IPS DF 6.9 (cell line): ENCODE results near the gene SEL1L2.

Experiments used
- DNase-seq: peaks from one replicate; pipeline ENCODE4 v3.0.0-alpha.2; 2013; ENCODE audit warnings: low read depth, low spot score
- H3K27ac ChIP-seq: one replicate; pipeline ENCODE4 v1.5.1; 2013; ENCODE audit warnings: low read length, control low read depth
- H3K27me3 ChIP-seq: 2 replicates; pipeline ENCODE4 v1.6.1; 2013; ENCODE audit warnings: mild to moderate bottlenecking, low read length; ENCODE audit not compliant: control insufficient read depth, insufficient read depth
- H3K36me3 ChIP-seq: 2 replicates; pipeline ENCODE4 v1.6.1; 2013; ENCODE audit warnings: low read length; ENCODE audit not compliant: control insufficient read depth, insufficient read depth
- H3K4me1 ChIP-seq: 2 replicates; pipeline ENCODE4 v1.6.1; 2013; ENCODE audit warnings: low read length; ENCODE audit not compliant: control insufficient read depth, insufficient read depth
- H3K4me3 ChIP-seq: 2 replicates; pipeline ENCODE4 v1.5.1; 2013; ENCODE audit warnings: mild to moderate bottlenecking, low read length
- H3K9me3 ChIP-seq: 2 replicates; pipeline ENCODE4 v1.6.1; 2013; ENCODE audit warnings: low read length, inconsistent platforms; ENCODE audit not compliant: control insufficient read depth, insufficient read depth
- WGBS: extraction: QIAGEN DNeasy Blood & Tissue Kit; methylation state at CpG from one replicate; pipeline ENCODE4 v1.1.7; 2013; ENCODE audit warnings: mixed read lengths, missing lambda C conversion rate; ENCODE audit not compliant: insufficient read length, insufficient coverage; 5-methylcytosine and 5-hydroxymethylcytosine counted together

Gene SEL1L2

GRCh38 chr20:13990465-13990864, at the start of gene SEL1L2:
SEL1L2 (minus strand) TSS chr20:13990614; CDS start chr20:13990534, 80 bp downstream.
- Histone ChIP-seq H3K9me3 (no peaks in the 10 kb centered on the region), H3K36me3 (no peaks in the 10 kb centered on the region), H3K27ac (no peak within 1 kb of the TSS), H3K4me3 (no peak within 1 kb of the TSS), H3K27me3 (no peaks in the 10 kb centered on the region), H3K4me1 (no peaks in the 10 kb centered on the region)
- no CpG with 5 or more reads among the region's 5 CpGs for WGBS
- DNase-seq = no peak

- H3K36me3 ChIP-seq = no peaks in the 10 kb centered on the region
- no peaks in the 10 kb centered on the region for H3K9me3 ChIP-seq
- DNase-seq = no peak
- no peaks in the 10 kb centered on the region; the same call in 1 of the 2 replicates for H3K4me1 ChIP-seq
- H3K27ac ChIP-seq = no peak overlapping the region
- no peak overlapping the region for H3K4me3 ChIP-seq
- no peaks in the 10 kb centered on the region for H3K27me3 ChIP-seq
- 100% methylated on average over 1 of the region's 7 CpGs for WGBS
Observed at GRCh38 chr20:14036567-14036966, 46.2 kb upstream of the SEL1L2 start.

- H3K4me3 ChIP-seq = no peak overlapping the region
- no peak overlapping the region for H3K27ac ChIP-seq
- WGBS = no CpG with 5 or more reads among the region's 1 CpG
- no peaks in the 10 kb centered on the region for H3K27me3 ChIP-seq
- DNase-seq = no peak
- no peaks in the 10 kb centered on the region for H3K4me1 ChIP-seq
- no peaks in the 10 kb centered on the region for H3K9me3 ChIP-seq
- H3K36me3 ChIP-seq = no peaks in the 10 kb centered on the region
Observed at GRCh38 chr20:14033310-14033709, 42.9 kb upstream of the SEL1L2 start.

GRCh38 chr20:14030991-14031390, 40.6 kb upstream of the SEL1L2 start:
- no CpG with 5 or more reads among the region's 1 CpG for WGBS

GRCh38 chr20:14012671-14013070, 22.3 kb upstream of the SEL1L2 start:
- Histone ChIP-seq H3K4me3 (no peak overlapping the region), H3K9me3 (no peaks in the 10 kb centered on the region), H3K27me3 (no peaks in the 10 kb centered on the region), H3K36me3 (no peaks in the 10 kb centered on the region), H3K27ac (no peak overlapping the region), H3K4me1 (no peaks in the 10 kb centered on the region)
- WGBS = no CpG with 5 or more reads among the region's 3 CpGs
- DNase-seq = no peak

More at GRCh38 chr20:14030991-14031390, 40.6 kb upstream of the SEL1L2 start:
- Histone ChIP-seq H3K27ac (no peak overlapping the region), H3K4me1 (no peaks in the 10 kb centered on the region), H3K4me3 (no peak overlapping the region), H3K27me3 (no peaks in the 10 kb centered on the region), H3K36me3 (no peaks in the 10 kb centered on the region), H3K9me3 (no peaks in the 10 kb centered on the region)
- no peak for DNase-seq

- Histone ChIP-seq H3K4me1 (no peaks in the 10 kb centered on the region), H3K27me3 (no peaks in the 10 kb centered on the region), H3K27ac (no peak overlapping the region), H3K36me3 (no peaks in the 10 kb centered on the region), H3K9me3 (no peaks in the 10 kb centered on the region), H3K4me3 (no peak overlapping the region)
- no CpG with 5 or more reads among the region's 2 CpGs for WGBS
- no peak for DNase-seq
Observed at GRCh38 chr20:14009208-14009607, 18.8 kb upstream of the SEL1L2 start.

GRCh38 chr20:14005996-14006395, 15.6 kb upstream of the SEL1L2 start:
- Histone ChIP-seq H3K36me3 (no peaks in the 10 kb centered on the region), H3K4me1 (no peaks in the 10 kb centered on the region), H3K27me3 (no peaks in the 10 kb centered on the region), H3K9me3 (no peaks in the 10 kb centered on the region), H3K27ac (no peak overlapping the region), H3K4me3 (no peak overlapping the region)
- DNase-seq = no peak
- WGBS = no CpG with 5 or more reads among the region's 4 CpGs

- Histone ChIP-seq H3K36me3 (no peaks in the 10 kb centered on the region), H3K27me3 (peaks cover 4% of the 10 kb centered on the region; the same call in 1 of the 2 replicates), H3K4me3 (no peak overlapping the region), H3K4me1 (no peaks in the 10 kb centered on the region), H3K9me3 (no peaks in the 10 kb centered on the region), H3K27ac (no peak overlapping the region)
- DNase-seq = no peak
- WGBS = no CpG with 5 or more reads among the region's 1 CpG
Observed at GRCh38 chr20:14000917-14001316, 10.5 kb upstream of the SEL1L2 start.

GRCh38 chr20:13996265-13996664, 5.9 kb upstream of the SEL1L2 start:
- H3K4me1 ChIP-seq = no peaks in the 10 kb centered on the region
- no peaks in the 10 kb centered on the region for H3K36me3 ChIP-seq
- no peak for DNase-seq
- H3K27me3 ChIP-seq = peaks cover 4% of the 10 kb centered on the region; the same call in 1 of the 2 replicates
- no peak overlapping the region for H3K27ac ChIP-seq
- no CpG with 5 or more reads among the region's 13 CpGs for WGBS
- peak overlapping the region; percentile 77; the same call in 1 of the 2 replicates for H3K4me3 ChIP-seq
- H3K9me3 ChIP-seq = no peaks in the 10 kb centered on the region

GRCh38 chr20:13995841-13996240, 5.4 kb upstream of the SEL1L2 start:
- peak overlapping the region; percentile 77; the same call in 1 of the 2 replicates for H3K4me3 ChIP-seq
- no CpG with 5 or more reads among the region's 52 CpGs for WGBS
- no peak overlapping the region for H3K27ac ChIP-seq
- no peaks in the 10 kb centered on the region for H3K9me3 ChIP-seq
- H3K27me3 ChIP-seq = peaks cover 4% of the 10 kb centered on the region; the same call in 1 of the 2 replicates
- H3K36me3 ChIP-seq = no peaks in the 10 kb centered on the region
- DNase-seq = no peak
- H3K4me1 ChIP-seq = no peaks in the 10 kb centered on the region

- peak; percentile 94 for DNase-seq
- H3K4me3 ChIP-seq = peak within 1 kb of the TSS; percentile 77
- H3K27me3 ChIP-seq = peaks cover 4% of the 10 kb centered on the region; the same call in 1 of the 2 replicates
- no peaks in the 10 kb centered on the region for H3K9me3 ChIP-seq
- H3K36me3 ChIP-seq = no peaks in the 10 kb centered on the region
- WGBS = no CpG with 5 or more reads among the region's 61 CpGs
- H3K27ac ChIP-seq = no peak within 1 kb of the TSS
- no peaks in the 10 kb centered on the region for H3K4me1 ChIP-seq
Observed at GRCh38 chr20:13995086-13995665, 4.8 kb upstream of the SEL1L2 start, which contains the start of gene MACROD2. MACROD2 (plus strand) TSS chr20:13995516.
